ENCODE data around the gene TSTD2. TPM values are rescaled to one million over a fixed set of nuclear protein-coding genes. Genes with fewer than 3 reads are reported as not detected.

The TSTD2 gene
- polyA plus RNA-seq, 1 donor, result 25.2 TPM

DNA sequence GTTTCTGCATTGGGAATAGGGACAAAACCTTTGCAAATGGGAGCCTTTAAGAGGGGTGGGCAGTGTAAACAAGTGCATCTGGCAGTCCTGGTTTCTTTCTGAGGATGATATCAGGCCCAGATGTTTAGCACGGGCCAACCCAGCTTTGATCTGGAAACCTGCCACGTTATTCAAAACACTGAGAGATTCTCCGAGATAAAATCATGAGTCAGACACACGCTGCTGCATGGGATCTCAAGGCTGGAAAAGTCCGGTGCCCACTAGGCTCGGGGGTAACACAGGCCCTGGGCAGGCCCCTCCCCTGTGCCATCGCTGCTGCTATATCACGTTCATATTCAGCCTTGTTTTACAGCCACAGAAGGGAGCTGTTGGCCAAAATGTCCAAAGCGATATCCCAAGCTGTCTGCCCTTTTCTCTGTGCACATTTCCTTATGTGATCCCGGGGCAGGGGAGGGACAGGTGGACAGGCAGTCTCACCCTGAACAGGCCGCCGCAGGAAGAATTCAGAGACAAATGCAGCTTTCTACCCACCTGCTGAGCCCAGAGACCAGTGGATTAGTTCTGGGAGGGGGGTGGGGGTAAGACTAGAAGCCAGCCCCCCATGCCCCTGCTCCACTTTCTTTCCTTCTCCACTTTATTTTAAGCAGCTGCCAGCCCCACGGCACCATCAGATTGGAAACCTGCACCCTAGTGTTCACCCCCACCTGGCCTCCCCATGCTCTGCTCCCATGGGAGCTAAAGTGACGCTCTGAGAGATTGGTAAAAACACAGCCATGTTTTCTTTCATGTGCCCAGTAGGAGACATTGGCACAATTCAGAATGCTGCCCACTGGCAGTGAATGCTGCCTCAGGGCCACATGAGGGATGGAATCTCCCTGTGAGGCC is 68.6 kb downstream of the TSTD2 start:
- DNase-seq (ENCODE audit: low read depth), result no peak

DNA sequence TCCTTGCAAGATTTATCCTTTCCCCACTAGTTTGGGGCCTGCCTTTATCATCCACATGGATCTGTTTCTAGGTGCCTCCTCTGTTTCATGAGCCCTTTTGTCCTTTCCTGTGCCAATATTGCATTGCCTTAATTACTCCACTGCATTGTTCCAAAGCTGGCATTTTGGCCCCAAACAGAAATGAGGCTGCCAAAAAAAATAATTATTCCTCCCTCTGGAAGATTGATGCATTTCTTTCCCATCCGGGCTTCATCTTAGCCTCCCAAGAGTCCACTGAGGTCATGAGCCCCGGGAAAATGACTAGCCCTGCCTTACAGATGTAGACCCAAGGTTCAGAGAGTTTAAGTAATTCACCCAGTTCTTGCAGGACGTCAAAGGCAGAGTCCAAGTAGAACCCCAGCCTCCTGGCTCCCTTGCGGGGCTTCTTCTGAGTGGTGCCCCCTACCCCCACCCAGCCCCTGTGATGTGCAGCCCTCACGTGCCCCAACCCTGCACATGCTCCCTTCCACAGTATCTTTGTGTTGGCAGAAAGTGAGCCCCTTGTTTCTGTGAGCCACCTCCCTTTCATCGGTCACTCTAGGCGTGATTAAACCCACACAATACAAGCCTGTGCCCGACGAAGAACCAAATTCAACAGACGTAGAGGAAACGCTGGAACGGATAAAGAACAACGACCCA is 69.6 kb downstream of the TSTD2 start:
- no peak for DNase-seq (ENCODE audit: low read depth)

DNA sequence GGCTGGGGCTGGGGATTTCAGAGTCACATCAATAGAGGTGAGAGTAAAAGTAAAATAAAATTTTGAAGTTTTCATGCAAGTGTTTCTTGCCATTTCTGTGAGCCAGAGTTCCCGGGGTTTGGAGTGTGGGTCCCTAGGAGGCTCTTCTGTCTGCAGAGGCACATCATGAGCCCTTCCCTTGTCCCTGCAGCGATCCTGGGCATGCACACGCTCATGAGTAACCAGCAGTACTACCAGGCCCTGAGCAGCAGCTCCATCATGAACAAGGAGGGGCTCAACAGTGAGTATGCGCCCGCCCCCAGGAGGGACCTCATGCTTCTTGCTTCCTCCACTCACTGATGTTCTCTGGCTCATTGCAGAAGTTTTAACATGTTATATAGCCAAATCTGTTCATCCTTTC is 70.6 kb downstream of the TSTD2 start:
- DNase-seq (ENCODE audit: low read depth), result no peak

DNA sequence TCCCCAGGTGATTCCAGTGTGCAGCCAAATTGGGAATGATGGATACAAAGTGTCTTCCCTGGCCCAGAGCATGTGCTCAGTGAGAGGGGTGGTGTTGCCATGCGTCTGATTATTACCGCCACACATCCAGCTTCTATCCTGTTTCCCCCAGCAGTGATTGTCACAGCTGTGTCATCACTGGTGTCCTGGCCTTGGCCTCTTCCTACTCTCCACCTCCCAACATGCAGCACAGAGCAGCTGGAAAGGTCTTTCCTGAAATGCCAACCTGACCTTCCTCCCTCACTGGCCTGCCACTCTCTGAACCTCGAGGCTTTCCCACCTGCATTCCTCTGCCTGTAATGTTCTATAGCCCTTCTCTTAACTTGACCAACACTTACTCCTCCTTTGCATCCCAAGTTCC is 71.7 kb downstream of the TSTD2 start:
- no peak for DNase-seq (ENCODE audit: low read depth)

DNA sequence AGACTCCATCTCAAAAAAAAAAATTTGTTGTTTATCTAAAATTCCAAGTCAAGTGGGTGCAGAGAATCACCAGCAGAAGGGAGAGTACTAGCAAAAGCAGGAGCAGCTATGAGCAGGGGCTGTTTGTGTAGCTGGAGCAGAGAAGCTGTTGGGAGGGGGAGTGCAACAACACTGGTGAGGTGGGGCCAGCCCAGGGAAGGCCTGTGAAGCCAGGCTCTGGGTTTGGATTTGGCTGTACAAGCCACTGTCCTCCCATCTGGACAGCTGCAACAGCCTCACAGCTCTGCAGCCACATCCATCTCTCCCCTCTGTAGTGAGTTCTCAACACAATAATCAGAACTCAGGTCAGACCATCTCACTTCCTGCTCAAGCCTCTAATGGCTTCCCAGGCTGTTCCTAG is 72.3 kb downstream of the TSTD2 start:
- DNase-seq (ENCODE audit: low read depth), result no peak

DNA sequence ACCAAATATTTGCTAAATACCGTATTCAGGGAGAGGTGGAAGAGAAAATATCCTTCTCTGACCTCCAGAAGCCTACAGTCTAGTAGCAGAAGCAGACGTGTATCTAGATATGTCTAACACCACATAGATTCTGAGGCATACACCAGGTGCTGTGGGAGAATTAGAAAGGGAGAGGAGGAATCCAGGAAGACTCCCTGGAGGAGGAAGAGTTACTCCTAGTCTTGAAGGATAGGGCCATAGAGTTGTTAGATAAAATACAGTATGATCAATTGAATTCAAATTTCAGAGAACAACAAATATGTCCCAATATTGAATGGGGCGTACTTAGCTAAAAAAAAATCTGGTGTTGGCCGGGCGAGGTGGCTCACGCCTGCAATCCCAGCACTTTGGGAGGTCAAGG is 73.0 kb downstream of the TSTD2 start:
- DNase-seq (ENCODE audit: low read depth), result no peak

DNA sequence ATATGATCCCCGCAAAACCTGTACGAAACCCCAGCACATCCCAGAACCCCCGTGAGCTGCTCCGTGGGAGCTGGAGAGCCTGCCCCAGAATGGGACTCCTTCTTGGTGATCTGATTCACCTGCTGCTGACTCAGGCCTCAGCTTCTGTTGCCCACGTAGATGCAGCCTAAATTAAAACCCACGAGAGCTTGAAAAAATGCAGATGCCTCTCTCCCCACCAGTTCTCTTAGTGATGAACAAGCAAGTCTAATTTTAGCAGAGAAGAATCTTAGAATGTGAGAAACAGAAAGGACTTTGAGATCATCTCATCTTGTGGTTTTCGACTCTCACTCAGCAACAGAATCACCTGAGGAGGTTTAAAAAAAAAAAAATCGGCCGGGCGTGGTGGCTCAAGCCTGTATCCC is 74.1 kb downstream of the TSTD2 start:
- DNase-seq (ENCODE audit: low read depth), result no peak

DNA sequence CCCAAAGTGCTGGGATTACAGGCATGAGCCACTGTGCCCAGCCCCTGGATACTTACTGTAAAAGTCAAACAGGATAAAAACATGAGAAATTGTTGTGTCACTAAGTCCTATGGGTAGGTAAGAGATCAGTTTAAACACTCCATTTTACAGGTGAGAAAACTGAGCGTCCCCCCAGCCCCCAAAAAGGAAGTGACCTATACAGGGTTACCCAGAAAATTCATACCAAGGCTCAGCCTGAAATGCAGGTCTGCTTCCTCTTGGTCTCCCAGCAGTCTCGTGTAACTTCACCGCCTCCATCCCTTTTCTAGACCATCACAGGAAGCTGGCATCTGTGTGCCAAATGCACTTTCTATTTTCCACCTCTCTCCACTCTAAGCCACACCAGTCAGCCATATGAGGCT is 74.5 kb downstream of the TSTD2 start:
- DNase-seq (ENCODE audit: low read depth), result no peak

DNA sequence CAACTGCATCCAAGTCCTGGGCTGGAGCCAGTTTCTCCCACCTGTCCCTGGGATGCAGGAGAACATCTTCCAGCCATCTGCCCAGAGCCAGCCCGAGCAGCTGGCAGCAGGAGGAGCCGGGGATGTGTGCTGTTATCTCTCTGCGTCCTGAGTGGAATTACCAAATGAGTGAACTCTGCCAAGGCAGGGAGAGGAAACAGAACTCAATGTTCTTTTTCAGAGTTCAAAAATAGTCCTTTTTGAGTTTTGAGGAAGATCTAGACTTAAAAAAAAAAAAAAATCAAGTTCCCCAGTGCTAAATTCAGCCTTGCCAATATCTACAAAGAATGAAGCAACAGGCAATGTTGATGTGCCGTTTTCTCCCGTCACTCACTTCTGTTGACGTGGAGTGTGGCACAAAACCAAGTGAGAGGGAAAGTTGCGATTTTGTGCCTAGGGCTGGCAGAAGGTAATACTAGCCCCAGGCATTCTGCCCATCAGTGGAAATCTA is 75.5 kb downstream of the TSTD2 start:
- DNase-seq (ENCODE audit: low read depth), result no peak

DNA sequence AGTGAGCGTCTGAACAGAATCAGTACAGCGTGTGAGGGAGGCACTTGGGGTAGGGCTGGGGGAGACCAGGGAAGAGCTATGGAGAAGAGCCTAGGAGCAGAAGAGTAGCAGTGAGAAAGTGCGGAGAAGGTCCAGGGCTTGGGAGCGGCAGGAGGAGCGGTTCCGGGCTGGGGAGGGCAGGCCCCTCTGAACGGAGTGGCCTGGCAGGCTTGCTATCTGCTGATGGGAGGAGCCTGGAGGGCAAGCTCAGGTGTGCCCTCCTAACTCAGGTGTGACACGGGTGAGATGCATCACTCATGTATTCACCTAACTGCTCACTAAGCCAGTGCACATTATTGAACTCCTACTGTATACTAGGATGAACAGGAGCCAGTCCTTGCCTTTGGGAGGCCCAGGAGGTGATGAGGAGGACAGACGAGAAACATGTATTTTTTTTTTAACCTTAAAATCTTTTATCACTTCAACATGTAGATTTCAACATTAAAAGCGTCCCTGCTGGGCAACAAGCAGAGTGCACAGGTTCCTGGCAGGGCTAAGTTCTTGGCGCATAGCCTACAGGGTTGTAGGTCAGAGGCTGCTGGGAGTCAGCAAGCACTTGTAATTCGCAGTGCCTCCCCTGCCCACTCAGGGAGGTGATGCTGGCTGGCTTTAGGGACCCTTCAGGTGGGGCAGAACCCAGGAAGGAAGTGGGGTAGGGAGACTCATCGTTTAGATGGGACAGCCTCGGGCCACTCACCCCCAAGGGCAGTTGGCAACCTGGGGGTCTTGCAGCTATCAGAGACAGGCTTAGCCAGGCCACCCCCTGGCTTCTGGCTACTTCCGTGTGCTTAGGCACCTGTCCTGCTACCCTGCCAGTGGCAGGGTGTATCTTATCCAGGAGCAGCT is 76.2 kb downstream of the TSTD2 start:
- DNase-seq (ENCODE audit: low read depth), result no peak

DNA sequence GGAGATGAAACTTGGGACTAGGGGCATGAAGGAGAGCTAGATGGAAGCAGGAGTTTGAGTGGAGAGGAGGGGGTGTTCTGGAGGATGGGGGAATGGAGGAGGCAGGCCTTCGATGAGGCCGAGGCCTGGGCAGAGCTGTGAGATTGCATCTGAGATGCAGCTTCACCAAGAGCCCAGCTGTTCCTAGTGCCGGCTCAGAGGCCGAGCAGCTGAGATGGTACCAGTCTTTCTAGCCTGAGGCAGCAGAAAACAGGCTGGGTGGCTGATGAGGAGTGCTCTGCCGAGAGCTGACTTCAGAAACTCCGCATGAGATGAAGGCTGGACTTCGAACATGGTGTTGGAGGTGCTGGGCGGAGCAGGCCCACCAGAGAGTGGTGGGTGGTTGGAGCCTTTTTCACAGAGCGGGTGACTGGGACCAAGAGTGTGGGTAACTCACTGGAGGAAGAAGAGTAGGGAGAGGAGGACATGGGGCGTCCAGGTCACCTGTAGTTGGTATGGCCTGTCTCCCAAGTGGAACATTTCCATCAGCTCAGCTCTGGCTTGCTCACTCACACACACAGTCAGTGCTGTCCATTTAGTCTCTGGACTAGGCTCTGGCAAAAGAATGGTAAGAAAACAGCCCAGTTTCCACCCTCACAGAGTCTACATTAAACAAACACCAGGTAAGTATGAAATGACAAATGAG is 77.0 kb downstream of the TSTD2 start:
- no peak for DNase-seq (ENCODE audit: low read depth)

DNA sequence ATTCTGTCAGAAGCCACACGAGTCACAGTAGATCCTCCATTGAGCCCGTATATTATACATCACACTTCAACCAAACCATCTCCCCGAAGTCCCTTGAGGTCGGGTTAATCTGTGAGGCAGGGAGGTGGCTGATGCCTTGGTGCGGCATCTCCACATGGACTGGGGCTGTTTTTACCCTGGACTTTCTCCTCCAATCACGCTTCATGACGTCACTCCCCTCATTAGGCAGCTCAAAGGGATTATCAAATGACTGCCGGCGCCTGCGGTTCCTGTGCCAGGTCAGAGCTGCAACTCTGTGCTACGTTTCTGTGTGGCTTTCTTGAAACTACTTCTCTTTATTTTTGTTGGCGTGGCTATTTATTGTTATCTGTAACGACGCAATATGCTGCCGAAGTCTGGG is 78.0 kb downstream of the TSTD2 start:
- DNase-seq (ENCODE audit: low read depth), result no peak

DNA sequence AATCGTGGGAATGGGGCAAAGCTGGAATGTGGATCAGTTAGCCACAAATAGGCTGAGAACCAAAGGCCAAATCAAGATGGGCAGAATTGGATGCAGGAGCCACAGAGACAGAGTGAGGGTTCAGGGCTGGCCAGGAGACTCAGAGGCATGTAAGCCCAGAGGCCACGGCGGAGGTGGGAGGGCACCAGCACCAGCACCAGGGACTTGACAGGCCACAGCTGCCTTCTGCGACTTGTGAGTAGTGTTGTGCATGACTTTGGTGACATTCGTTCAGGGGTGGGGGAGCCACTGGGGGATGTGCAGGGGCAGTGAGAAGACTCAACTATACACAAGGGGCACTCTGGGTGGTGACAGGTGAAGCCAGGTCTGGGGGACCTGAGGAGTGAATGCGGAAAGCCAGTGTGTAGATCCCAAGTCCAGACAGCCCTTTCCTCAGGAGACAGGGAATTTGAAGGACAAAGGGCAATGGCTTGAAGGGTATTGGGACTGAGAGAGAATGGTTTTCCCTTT is 78.5 kb downstream of the TSTD2 start:
- DNase-seq (ENCODE audit: low read depth), result no peak

DNA sequence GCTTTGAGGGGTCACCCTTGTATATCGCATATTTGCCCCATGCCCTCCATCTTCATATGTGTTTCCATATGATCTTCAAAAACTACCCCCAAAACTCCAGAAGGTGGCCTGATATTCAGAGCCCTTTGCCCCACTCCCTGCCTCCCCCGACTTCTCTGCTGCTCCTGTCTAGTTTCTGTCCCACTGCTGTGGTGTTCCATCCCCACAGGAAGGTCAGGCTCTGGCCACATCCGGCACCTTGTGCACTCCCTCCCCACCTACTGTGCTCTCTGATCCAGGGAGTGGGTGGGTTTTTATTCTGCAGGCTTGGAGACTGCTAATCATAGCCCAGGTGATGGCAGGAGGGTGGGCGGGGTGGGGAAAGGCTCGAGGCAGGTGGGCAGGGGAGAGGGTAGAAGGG is 79.3 kb downstream of the TSTD2 start:
- no peak for DNase-seq (ENCODE audit: low read depth)

DNA sequence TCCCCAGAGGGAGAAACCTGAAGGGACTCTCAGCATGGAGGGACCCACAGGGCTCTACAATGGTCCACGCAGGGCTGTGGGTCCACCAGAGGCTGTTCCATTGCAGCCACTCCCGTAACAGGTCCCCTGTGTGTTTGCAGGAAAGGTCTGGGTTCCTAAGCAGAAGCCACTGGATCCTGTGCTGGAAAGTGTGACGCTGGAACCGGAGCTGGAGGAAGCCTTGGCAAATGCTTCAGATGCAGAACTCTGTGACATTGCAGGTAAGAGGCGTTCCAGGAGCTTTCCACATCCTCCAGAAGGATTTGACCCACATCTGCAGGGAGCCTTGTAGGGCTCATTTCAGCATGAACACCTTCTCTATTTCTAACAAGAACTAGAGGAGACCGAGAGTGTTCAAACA is 80.0 kb downstream of the TSTD2 start:
- no peak for DNase-seq (ENCODE audit: low read depth)

DNA sequence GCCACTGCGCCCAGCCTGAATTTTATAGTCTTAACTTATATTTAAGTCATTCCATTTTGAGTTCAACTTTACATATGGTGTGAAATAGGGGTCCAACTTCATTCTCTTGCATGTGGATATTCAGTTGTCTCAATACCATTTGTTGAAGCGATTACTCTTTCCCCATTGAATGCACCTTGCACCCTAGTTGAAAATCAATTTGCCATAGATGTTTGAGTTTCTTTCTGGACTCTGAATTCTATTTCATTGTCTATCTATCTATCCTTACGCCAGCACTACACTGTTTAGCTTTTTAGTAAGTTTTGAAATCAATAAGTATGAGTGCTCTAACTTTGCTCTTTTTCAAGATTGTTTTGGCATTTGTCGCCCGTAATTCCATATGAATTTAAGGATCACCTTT is 81.9 kb downstream of the TSTD2 start:
- no peak for DNase-seq (ENCODE audit: low read depth)

DNA sequence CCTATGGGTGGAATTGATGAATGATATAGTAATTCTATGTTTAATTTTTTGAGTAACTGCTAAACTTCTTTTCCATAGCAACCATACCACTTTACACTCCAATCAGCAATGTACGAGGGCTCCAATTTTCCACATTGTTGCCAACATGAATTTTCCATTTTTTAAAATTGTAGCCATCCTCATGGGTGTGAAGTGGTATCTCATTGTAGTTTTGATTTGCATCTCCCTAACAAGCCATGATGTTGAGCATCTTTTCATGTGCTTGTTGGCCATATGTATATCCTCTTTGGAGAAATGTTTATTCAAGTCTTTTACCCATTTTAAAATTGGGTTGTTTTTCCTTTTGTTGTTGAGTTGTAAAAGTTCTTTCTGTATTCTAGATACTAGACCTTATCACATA is 82.8 kb downstream of the TSTD2 start:
- DNase-seq (ENCODE audit: low read depth), result no peak
